H9 (cell line): ENCODE data around the gene RABGAP1L. TPM values are rescaled to one million over a fixed set of nuclear protein-coding genes. Genes with fewer than 3 reads are reported as not detected.

ENCODE experiments used
- DNase-seq: peaks from one replicate; pipeline ENCODE4 v3.0.0-alpha.2; 2017
- H2AFZ ChIP-seq: one replicate; pipeline ENCODE4 v1.6.1; 2013; ENCODE audit warnings: mild to moderate bottlenecking, low read length, control low read depth, moderate library complexity
- H2AK5ac ChIP-seq: 2 replicates; pipeline ENCODE4 v1.6.1; 2013; ENCODE audit warnings: low read length, control low read depth, mixed read lengths; ENCODE audit not compliant: insufficient read length
- H2BK120ac ChIP-seq: one replicate; pipeline ENCODE4 v1.6.1; 2013; ENCODE audit warnings: low read depth, mild to moderate bottlenecking, low read length, control low read depth, inconsistent platforms; ENCODE audit not compliant: poor library complexity, severe bottlenecking
- H2BK12ac ChIP-seq: 2 replicates; pipeline ENCODE4 v1.6.1; 2013; ENCODE audit warnings: low read length, control low read depth, mixed read lengths, low read depth; ENCODE audit not compliant: insufficient read length
- H2BK15ac ChIP-seq: 2 replicates; pipeline ENCODE4 v1.6.1; 2013; ENCODE audit warnings: low read depth, low read length, control low read depth
- H2BK20ac ChIP-seq: one replicate; pipeline ENCODE4 v1.6.1; 2013; ENCODE audit warnings: low read depth, mild to moderate bottlenecking, low read length, control low read depth, inconsistent platforms; ENCODE audit not compliant: poor library complexity, severe bottlenecking
- H2BK5ac ChIP-seq: 2 replicates; pipeline ENCODE4 v1.6.1; 2013; ENCODE audit warnings: low read length, control low read depth, mixed read lengths; ENCODE audit not compliant: insufficient read length
- H3K14ac ChIP-seq: 2 replicates; pipeline ENCODE4 v1.6.1; 2013; ENCODE audit warnings: low read length, control low read depth; ENCODE audit not compliant: insufficient read depth
- H3K18ac ChIP-seq: 2 replicates; pipeline ENCODE4 v1.6.1; 2013; ENCODE audit warnings: low read depth, mild to moderate bottlenecking, mixed read lengths, low read length, control low read depth; ENCODE audit not compliant: insufficient read length
- H3K23ac ChIP-seq: 2 replicates; pipeline ENCODE4 v1.6.1; 2013; ENCODE audit warnings: low read length, control low read depth, mixed read lengths, low read depth; ENCODE audit not compliant: insufficient read length
- H3K23me2 ChIP-seq: 2 replicates; pipeline ENCODE4 v1.6.1; 2013; ENCODE audit warnings: low read depth, mild to moderate bottlenecking, mixed read lengths, low read length, control low read depth; ENCODE audit not compliant: insufficient read length, poor library complexity, severe bottlenecking
- H3K27ac ChIP-seq: 2 replicates; pipeline ENCODE4 v1.5.1; 2013; ENCODE audit warnings: low read length, control low read depth, mixed read lengths, low read depth; ENCODE audit not compliant: insufficient read length
- H3K27me3 ChIP-seq: 2 replicates; pipeline ENCODE4 v1.6.1; 2013; ENCODE audit warnings: low read length, control low read depth, inconsistent platforms; ENCODE audit not compliant: insufficient read depth
- H3K4ac ChIP-seq: 2 replicates; pipeline ENCODE4 v1.6.1; 2013; ENCODE audit warnings: low read depth, mild to moderate bottlenecking, control low read depth, inconsistent platforms, low read length, moderate library complexity
- H3K4me1 ChIP-seq: 2 replicates; pipeline ENCODE4 v1.6.1; 2013; ENCODE audit warnings: low read length, control low read depth, inconsistent platforms; ENCODE audit not compliant: insufficient read depth
- H3K4me2 ChIP-seq: 2 replicates; pipeline ENCODE4 v1.6.1; 2013; ENCODE audit warnings: low read length, control low read depth, mixed read lengths; ENCODE audit not compliant: insufficient read length, insufficient read depth
- H3K56ac ChIP-seq: 2 replicates; pipeline ENCODE4 v1.6.1; 2013; ENCODE audit warnings: low read depth, mild to moderate bottlenecking, mixed read lengths, low read length, control low read depth; ENCODE audit not compliant: insufficient read length
- H3K79me1 ChIP-seq: 2 replicates; pipeline ENCODE4 v1.6.1; 2013; ENCODE audit warnings: low read depth, mild to moderate bottlenecking, moderate library complexity, low read length, control low read depth, inconsistent platforms; ENCODE audit not compliant: insufficient read depth, poor library complexity, severe bottlenecking
- H3K79me2 ChIP-seq: 2 replicates; pipeline ENCODE4 v1.6.1; 2013; ENCODE audit warnings: low read length, control low read depth, inconsistent platforms; ENCODE audit not compliant: insufficient read depth
- H3K9ac ChIP-seq: 2 replicates; pipeline ENCODE4 v1.6.1; 2013; ENCODE audit warnings: low read length, control low read depth, mixed read lengths; ENCODE audit not compliant: insufficient read length; ENCODE audit errors: extremely low read depth
- H3K9me3 ChIP-seq: one replicate; pipeline ENCODE4 v1.6.1; 2013; ENCODE audit warnings: low read depth, low read length, inconsistent platforms; ENCODE audit not compliant: control insufficient read depth
- H3T11ph ChIP-seq: one replicate; pipeline ENCODE4 v1.6.1; 2013; ENCODE audit warnings: mild to moderate bottlenecking, low read length, control low read depth, inconsistent platforms
- H4K20me1 ChIP-seq: one replicate; pipeline ENCODE4 v1.6.1; 2013; ENCODE audit not compliant: control insufficient read depth, insufficient read length, insufficient read depth
- H4K5ac ChIP-seq: 2 replicates; pipeline ENCODE4 v1.6.1; 2013; ENCODE audit warnings: low read depth, mild to moderate bottlenecking, mixed read lengths, low read length, control low read depth; ENCODE audit not compliant: insufficient read length
- H4K8ac ChIP-seq: replicated peaks from 2 replicates; pipeline ENCODE4 v1.6.1; 2013; ENCODE audit warnings: low read length, control low read depth, mixed read lengths, low read depth; ENCODE audit not compliant: insufficient read length
- H4K91ac ChIP-seq: 2 replicates; pipeline ENCODE4 v1.6.1; 2013; ENCODE audit warnings: low read depth, mild to moderate bottlenecking, moderate library complexity, mixed read lengths, low read length, control low read depth; ENCODE audit not compliant: insufficient read length
- H3K27ac Mint-ChIP-seq, 3 experiments: 2 replicates in 2 of 3; 3 replicates in 1 of 3; pipeline ENCODE4 v1.8.0; 2020 to 2021; ENCODE audit warnings: mixed read lengths in 3 of 3, mild to moderate bottlenecking in 1 of 3, moderate library complexity in 1 of 3
- H3K27me3 Mint-ChIP-seq: 2 replicates; pipeline ENCODE4 v1.8.0; 2021; ENCODE audit warnings: low read depth, mild to moderate bottlenecking, moderate library complexity, mixed read lengths
- H3K36me3 Mint-ChIP-seq, 3 experiments: 2 replicates in 2 of 3; 3 replicates in 1 of 3; pipeline ENCODE4 v1.8.0; 2020 to 2021; ENCODE audit warnings: low read depth in 3 of 3, mixed read lengths in 3 of 3; ENCODE audit not compliant: insufficient read depth in 1 of 3
- H3K4me1 Mint-ChIP-seq, 2 experiments: 2 replicates each; pipeline ENCODE4 v1.8.0; 2020; ENCODE audit warnings: mixed read lengths in 2 of 2
- H3K4me3 Mint-ChIP-seq, 2 experiments: 2 replicates in 1 of 2; 3 replicates in 1 of 2; pipeline ENCODE4 v1.8.0; 2020 to 2021; ENCODE audit warnings: mild to moderate bottlenecking in 2 of 2, mixed read lengths in 2 of 2, moderate library complexity in 1 of 2
- H3K9me3 Mint-ChIP-seq, 2 experiments: 2 replicates in 1 of 2; 3 replicates in 1 of 2; pipeline ENCODE4 v1.8.0; 2020; ENCODE audit warnings: mild to moderate bottlenecking in 2 of 2, mixed read lengths in 2 of 2, moderate library complexity in 1 of 2
- WGBS: extraction: QIAGEN DNeasy Blood & Tissue Kit; methylation state at CpG from one replicate; pipeline ENCODE4 v1.1.7; 2013; ENCODE audit warnings: missing lambda C conversion rate, low lambda C conversion rate, mixed read lengths; ENCODE audit not compliant: insufficient read length; ENCODE audit errors: extremely low coverage; 5-methylcytosine and 5-hydroxymethylcytosine counted together
- total RNA-seq: library from RNA; stranded (reverse); gene quantifications from 2 replicates; pipeline ENCODE4 v1.2.1, GENCODE V29; 2021
- TF ChIP-seq, protein P1 (sequence below): fragments of 200-600 bp; sonication (generic); conservative IDR thresholded peaks from 3 replicates; pipeline ENCODE4 v1.8.0; 2021; ENCODE audit warnings: antibody characterized with exemption, mild to moderate bottlenecking

RABGAP1L gene
- total RNA-seq, 1 experiment from 2014 or later: 147 TPM

DNA sequence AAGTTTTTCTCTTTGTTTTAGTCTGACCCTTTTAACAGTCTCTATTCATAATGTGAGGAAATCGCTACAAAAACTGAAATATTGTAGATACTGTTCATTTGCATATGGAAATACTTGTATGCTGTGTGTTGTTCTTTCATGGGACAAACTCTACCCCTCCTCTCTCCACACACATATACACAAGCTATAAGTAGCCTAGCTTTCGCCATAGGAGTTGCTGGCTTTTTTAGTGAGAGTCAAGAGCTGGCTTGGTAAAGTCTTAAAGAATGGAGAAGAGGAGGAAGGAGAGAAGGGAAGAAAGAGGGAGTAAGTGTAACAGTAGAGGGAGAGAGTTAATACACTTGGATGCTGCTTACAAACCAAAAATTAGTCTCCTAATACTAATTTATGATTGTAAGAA, 115.6 kb downstream of the RABGAP1L start:
- no peak overlapping the region for H3K4ac ChIP-seq
- no peak overlapping the region for H3T11ph ChIP-seq
- no peak overlapping the region for H3K9ac ChIP-seq
- Mint-ChIP-seq H3K27ac (no peak overlapping the region; a peak in 1 of 7 replicates), H3K27me3 (no peaks in the 10 kb centered on the region), H3K36me3 (no peaks in the 10 kb centered on the region), H3K4me1 (no peaks in the 10 kb centered on the region), H3K9me3 (no peaks in the 10 kb centered on the region), H3K4me3 (no peak overlapping the region)
- H3K4me1 ChIP-seq: no peaks in the 10 kb centered on the region
- no peak overlapping the region for H4K91ac ChIP-seq
- no peak overlapping the region for H2AK5ac ChIP-seq
- no peak overlapping the region for H3K27ac ChIP-seq
- WGBS: no CpG with 5 or more reads among the region's 2 CpGs
- no peak overlapping the region for H2BK120ac ChIP-seq
- no peaks in the 10 kb centered on the region for H4K20me1 ChIP-seq
- no peak overlapping the region for H2BK5ac ChIP-seq
- H3K27me3 ChIP-seq: no peaks in the 10 kb centered on the region
- H3K56ac ChIP-seq: no peak overlapping the region
- H3K9me3 ChIP-seq: no peaks in the 10 kb centered on the region
- no peak overlapping the region for H2BK20ac ChIP-seq
- H3K79me1 ChIP-seq: no peaks in the 10 kb centered on the region
- H3K23ac ChIP-seq: no peak overlapping the region
- H4K8ac ChIP-seq: no peak overlapping the region
- TF ChIP-seq, protein P1, sequence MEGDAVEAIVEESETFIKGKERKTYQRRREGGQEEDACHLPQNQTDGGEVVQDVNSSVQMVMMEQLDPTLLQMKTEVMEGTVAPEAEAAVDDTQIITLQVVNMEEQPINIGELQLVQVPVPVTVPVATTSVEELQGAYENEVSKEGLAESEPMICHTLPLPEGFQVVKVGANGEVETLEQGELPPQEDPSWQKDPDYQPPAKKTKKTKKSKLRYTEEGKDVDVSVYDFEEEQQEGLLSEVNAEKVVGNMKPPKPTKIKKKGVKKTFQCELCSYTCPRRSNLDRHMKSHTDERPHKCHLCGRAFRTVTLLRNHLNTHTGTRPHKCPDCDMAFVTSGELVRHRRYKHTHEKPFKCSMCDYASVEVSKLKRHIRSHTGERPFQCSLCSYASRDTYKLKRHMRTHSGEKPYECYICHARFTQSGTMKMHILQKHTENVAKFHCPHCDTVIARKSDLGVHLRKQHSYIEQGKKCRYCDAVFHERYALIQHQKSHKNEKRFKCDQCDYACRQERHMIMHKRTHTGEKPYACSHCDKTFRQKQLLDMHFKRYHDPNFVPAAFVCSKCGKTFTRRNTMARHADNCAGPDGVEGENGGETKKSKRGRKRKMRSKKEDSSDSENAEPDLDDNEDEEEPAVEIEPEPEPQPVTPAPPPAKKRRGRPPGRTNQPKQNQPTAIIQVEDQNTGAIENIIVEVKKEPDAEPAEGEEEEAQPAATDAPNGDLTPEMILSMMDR: no peak
- H3K4me2 ChIP-seq: no peak overlapping the region
- H3K79me2 ChIP-seq: no peaks in the 10 kb centered on the region
- H3K18ac ChIP-seq: no peak overlapping the region
- no peak overlapping the region for H2AFZ ChIP-seq
- no peak overlapping the region for H2BK15ac ChIP-seq
- no peaks in the 10 kb centered on the region for H3K23me2 ChIP-seq
- H4K5ac ChIP-seq: no peak overlapping the region
- no peak overlapping the region for H2BK12ac ChIP-seq
- no peak for DNase-seq
- H3K14ac ChIP-seq: no peak overlapping the region
